HL-60/S4 treated with retinoic acid at 250 ng/mL for 4 days and 3 days (cell line): ENCODE results near the gene SALL1.

Experiments
- in situ Hi-C: fragments of 300-500 bp; cut with MboI; formaldehyde crosslinking; loops from 2 replicates; pipeline ENCODE4 v1.7.0; 2022; ENCODE audit warnings: low sequenced_read_pairs

The SALL1 gene

DNA sequence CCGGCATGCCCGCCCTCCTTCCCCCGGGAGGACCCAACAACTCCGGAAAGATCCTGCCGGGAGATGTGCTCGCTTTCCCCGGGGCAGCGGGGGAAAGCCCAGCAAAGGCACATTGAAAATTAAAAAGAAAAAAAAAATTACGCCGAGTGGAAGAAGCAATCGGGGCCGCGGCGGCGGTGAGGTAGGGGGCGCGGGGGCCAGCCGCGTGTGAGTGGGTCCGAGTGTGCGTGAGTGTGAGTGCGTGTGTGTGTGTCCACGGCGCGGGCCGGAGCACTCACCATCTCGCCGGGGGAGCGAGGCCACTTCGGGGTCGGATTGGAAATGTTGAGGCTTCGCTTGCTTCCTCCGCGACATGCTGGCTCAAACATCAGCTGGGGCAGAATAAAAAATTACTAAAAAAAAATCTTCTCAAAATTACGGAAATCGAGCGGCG is at the start of gene SALL1:
SALL1 (minus strand) TSS at position 383 of the 433 bp plus-strand sequence; CDS start at position 354, 29 bp downstream.
- in situ Hi-C loops: no loop called here

DNA sequence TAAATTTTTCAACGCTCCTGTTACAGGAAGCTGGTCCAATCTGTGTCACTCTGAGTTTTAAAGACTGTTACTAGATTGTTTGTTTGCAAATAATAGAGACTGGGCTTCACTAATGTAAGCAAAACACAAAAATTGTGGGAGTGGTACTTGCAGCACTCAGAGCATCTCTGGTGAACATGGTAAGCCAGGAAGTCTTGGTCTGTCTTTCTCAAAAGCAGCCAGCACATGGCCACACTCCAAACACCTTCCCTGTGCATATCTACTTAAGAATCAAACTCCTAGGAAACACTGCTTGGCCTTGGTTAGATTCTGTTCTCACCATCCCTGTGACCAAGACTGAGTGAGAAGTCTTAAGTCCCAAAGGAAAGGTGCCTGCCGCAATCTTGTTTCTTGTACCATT is 49.7 kb upstream of the SALL1 start:
- in situ Hi-C loops: no loop called here

DNA sequence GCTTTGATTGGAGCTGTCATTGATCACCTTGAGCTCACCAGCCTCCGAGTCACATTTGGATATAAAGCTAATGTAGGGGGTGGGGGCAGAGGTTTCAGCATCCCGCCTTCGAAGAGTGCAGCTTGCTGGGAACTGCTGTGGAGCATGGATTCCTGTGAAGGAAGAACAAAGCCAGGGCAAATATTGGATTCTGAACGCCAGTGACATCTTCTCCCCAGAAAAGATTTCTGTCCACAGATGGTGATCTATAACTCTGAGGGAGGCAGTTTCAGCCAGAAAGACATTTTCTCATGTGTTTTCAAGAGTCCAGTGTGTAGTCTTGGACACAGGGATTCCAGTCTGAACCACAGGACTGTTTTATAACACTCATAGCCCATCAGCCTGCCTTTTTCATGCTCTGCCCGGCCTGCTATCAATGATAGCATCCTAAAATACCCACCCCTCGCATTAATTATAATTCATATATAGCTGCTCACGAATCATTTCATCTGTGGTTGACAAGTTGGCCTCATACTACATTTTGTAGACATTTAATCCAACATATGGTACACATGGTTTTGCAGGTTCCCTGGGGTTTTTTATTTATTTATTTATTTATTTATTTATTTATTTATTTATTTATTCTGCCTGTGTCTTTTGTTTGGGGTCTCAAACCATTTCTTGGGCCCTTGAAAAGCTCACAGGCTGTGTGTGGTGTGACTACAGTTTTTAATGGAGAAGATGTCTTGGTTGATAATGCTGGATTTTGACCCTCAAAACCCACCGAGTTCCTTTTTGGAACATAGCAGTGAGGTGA is 47.1 kb upstream of the SALL1 start:
- in situ Hi-C loops: no loop called here

DNA sequence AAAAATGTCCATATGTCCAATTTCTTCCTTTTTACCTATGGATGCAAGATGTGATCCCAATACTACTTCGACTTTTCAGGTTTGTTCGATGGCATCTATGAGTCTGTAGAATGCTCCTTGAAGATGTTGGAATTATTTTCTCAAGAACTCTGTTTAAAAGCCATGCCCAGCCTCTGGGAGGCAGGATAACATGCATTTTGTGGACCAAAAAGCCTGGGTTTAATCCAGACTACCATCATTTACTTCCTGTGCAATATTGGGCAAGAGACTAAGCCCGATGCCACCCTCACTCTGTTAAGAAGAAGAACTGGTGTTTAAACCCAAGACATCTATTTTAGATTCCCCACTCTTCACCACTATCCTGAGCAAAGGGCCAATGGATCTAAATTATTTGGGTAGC is 42.8 kb upstream of the SALL1 start:
- in situ Hi-C loops: no loop called here

DNA sequence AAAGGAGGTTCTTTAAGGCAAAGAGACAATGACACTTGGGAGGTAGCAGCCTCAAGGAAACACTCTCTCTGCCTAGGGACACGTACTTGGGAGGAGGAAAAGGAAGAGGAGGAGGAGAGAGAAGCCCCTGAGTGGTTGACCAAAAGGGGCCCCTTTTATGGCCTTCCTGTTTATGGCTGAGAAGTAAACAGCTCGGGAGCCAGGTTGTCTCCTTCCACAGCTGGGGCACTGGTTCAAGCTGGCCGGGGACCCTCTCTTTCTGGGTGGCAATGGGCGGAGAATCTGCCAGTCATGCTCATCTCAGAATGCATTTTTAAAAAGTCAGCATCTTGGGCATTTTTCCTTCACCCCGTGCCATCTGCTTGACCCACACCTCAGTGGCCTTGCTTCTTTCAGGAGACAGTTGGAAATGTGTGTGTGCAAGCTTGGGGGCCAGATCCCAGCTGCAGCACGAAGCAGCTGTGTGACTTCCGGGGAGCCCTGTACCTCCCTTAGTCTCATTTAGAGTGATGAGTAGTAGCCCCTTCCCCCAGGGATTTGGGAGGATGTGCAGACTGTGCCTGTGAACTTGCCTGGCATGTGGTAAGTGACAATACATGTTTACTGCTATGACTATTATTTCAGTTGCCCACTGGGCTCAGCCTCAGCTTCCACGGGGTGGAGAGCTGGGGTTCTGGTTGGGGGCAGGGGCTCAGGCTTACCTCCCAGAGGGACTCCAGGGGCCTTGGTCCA is 33.8 kb upstream of the SALL1 start:
- in situ Hi-C loops: no loop called here

DNA sequence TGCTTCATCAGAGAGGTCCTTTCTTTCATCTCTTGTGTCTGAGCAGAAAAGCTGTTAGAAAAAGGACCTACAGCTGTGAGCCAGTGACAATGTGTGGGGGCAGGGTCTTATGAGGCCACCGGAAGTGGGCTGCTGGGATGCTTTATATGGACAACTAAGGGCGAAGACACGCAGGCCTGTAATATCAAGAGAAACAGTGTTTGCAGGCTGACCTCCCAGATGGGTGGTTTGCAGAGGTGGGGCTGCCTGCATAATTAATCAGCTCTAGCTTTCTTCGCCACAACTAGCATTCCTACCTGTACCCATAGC is 30.4 kb upstream of the SALL1 start:
- in situ Hi-C loops: no loop called here

DNA sequence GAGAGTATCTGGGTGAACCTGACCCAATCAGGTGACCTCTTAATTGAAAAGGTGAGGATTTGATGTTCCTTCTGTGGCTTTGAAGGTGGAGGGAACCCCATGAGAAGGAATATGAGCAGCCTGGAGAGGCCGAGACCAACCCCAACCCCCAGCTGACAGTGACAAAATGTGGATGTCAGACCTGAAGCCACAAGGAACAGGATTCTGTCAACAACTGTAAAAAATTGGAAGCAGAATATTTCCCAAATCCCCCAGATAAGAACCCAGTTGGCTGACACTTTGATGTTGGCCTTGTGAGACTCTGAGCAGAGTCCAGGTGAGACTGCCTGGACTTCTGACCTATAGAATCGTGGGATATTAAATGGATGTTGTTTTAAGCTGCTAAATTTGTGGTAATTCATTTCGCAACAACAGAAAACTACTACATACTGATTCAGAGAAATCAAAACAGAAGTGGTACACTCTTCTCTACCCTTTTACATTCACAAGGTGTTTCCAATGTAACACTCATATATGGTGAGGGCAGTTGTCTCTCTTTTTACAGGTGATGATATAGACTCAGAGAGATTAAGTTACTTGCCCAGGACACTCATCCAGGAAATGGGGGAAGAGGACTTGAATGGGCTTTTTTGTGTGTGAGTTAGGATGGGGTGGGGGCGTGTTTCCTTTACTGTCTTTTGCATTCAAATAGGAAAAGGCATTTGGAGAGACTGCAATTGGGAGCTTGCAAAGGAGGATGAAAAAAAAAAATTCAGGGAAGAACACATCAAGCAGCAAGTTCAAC is 29.8 kb upstream of the SALL1 start:
- in situ Hi-C loops: no loop called here

DNA sequence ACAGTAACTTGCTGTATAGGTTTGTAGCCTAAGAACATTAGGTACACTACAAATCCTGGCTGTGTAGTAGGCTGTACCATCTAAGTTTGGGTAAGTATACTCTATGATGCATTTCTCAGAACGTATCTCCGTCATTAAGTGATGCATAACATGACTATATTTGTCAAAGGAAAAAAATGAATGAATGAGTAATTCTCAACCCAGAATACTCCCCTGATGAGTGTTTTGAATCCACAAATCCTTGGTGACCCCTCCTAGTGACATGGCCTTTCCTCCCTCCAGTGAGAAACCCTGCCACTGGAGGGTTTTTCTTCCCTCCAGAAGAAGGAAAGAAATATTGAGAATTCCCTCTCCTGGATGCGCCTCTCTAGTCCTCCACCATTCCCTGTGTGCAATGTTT is 24.0 kb upstream of the SALL1 start:
- in situ Hi-C loops: no loop called here

DNA sequence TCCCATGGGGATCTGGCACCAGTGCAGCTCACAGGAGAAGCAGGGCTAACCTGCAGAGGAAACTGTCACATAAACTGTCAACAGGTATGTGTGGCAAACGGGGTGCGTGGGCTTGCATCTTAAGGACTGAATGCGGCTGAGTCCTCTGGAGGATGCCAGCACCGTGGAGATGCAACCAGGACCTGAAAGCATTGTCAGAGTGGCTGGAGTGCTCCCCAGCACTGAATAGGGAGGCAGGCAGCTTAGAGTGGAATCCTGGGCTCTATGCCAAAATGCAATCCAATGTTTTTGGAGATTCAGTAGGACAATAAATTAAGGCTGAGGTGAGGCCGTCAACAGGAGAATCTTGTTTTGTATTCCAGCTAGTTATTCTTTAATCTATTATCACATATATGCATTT is 21.3 kb upstream of the SALL1 start:
- in situ Hi-C loops: no loop called here

DNA sequence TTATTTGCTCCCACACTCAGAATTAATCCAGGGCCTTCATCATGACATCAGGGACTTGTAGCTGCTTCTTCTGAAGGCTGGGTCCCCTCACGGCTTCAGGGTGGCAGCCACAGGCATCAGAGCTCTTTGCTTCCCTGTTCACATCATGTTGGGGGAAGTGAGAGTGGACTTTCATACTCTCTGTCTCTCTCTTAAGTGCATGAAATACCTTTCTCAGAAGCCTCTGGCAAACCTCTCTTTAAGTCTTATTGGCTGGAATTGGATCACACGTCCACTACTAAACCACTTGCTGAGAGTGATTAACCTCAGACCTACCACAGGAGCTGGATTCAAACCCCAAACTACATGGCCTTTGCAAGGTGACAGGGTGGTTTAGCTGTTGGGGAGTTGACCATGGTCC is 17.7 kb upstream of the SALL1 start:
- in situ Hi-C loops: no loop called here

DNA sequence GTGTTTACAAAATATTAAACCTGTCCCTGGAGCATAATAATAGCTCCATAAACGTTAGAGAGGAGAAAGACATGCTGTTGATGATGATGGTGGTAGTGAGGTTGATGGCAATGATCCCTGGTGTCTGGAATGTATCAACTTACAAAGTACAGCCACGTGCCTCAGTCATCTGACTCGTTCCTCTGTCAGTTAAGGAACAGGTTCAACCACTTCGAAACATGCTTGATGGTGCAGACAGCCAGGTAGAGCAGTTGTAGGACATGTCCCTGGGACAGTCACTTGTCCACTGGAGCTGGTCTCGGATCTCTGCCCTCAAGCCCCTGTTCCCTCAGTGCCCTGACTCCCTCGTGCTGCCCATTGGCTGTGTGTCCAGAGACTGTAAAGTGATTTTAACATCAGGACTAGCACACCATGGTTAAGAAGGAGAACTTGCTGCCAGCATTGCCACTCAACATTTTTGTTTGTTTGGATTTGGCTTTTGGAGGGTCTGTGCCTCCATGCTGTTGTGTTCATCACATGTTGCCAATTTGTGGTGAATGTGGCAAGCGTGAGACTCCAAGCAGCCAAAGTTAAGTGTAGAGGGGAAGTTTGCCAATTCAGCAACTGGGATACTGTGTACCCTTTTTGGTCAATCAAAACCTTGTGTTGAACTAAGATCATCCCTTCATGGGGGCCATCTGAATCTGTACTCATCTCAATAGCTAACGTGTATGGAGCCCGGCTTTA is 16.3 kb upstream of the SALL1 start:
- in situ Hi-C loops: no loop called here

DNA sequence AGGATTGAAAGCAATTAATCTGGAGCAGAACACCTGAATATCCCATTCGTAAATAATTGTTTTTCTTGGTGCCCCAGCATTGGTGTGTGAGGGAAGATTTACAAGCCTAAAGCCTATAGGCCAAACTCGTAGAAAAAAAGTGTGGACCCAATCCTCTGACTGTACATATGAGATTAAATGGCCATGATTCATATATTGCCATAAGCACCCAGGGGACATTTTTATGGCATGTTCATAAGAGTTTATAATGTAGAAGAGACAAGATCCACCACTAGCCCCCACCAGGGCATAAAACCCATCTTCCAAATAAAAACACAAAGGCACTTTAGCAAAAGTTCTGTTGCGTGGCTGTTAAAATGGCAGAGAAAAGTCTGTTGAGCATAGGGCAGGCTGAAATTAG is 15.5 kb upstream of the SALL1 start:
- in situ Hi-C loops: no loop called here

DNA sequence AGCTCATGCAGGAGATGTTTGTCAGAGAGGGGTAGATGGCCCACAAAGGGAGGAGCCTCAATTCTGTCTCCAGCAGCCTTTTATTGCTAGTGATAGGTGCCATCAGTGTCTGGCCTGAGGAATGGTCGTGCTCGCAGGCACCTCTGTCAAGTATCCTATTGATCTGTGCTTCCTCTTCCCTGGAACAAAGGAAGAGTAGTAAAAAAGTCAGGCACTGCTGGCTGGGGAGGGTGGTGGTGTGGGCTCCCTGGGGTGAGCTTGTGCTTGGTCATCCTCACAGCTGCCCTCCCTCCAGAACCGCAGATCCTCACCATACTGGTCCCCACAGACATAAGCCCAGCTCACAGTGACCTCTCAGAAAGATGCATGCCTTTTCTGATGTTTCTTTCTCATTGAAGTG is 15.0 kb upstream of the SALL1 start:
- in situ Hi-C loops: no loop called here

DNA sequence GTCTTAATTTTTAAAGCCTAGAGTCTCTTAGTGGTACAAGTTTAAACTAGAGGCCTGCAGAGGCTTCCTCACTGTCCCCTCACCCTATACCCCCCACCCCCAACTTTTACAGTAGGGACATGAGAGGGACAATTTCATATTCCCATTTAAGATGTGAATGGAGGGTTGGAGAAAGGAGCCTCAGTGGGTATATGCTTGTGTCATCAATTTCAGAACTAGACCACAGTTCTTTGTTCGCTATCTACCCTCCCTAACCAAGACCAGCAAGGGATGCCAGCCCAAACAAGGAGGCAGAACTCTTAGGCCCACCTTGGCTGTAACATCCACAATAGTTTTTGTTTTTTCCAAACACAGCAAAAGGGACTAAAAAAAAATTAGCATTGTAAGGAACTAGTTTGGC is 14.0 kb upstream of the SALL1 start:
- in situ Hi-C loops: no loop called here

DNA sequence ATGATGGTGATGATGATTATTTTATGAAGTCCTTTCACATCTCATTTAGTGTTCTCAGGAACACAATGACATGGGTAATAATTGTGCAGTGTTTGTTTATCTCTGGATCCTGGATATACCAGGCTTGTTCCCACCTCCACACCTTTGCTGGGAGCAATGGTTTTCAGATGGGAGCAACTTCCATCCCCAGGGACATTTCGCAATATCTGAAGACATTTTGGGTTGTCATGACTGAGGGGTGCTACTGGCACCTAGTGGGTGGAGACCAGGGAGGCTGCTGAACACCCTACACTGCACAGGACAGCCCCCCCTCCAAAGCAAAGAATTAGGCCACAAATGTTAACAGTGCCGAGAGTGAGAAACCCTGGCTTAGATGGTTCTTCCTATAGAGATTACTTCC is 13.5 kb upstream of the SALL1 start:
- in situ Hi-C loops: no loop called here

DNA sequence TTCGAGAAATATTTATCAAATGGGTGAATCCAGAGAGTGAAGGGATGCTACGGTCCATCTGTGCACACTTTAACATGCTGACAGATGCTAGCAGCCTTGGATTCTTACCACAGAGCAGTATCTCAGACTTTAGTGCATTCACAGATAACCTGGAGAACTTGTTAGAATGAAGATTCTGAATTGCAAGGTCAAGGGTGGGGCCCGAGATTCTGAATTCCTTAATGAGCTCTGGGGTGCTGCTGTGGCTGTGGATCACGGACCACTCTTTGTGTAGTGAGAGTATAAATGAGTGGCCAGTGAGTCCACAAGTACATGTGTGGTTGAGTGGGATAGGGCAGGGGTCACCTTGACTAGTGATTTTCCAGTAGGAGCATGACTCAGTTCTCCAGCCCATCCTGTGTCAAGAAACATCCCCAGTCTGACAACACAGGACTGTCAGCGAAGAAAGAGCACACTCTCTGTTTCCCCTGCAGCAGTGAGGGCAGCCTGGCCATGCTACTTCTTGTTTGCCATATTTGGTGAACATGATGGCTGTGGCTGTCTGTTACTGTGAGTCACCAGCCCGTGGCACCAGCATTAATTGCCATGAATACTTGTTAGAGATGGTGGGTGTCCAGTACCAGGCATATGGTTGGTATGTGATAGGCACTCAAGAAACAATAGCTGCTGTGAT is 13.0 kb upstream of the SALL1 start:
- in situ Hi-C loops: no loop called here

DNA sequence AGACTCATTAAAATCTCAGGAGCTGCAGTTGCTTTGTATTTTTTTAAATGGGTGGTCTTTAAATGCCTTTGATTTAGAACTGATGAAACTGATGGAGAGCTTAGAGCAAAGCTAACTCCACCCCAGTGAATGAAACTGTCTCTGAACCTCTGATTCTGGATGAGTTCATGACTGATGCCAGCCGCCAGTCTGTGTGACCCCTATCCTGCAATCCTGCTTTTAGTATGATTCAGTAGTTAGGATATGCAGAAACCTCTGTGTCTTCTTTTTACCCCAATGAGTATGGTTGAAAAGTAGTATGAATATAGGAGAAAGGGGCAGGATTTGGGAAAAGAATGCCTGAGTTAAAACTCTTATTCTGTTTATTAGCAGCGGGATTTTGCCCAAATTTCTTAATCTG is 12.3 kb upstream of the SALL1 start:
- in situ Hi-C loops: no loop called here

DNA sequence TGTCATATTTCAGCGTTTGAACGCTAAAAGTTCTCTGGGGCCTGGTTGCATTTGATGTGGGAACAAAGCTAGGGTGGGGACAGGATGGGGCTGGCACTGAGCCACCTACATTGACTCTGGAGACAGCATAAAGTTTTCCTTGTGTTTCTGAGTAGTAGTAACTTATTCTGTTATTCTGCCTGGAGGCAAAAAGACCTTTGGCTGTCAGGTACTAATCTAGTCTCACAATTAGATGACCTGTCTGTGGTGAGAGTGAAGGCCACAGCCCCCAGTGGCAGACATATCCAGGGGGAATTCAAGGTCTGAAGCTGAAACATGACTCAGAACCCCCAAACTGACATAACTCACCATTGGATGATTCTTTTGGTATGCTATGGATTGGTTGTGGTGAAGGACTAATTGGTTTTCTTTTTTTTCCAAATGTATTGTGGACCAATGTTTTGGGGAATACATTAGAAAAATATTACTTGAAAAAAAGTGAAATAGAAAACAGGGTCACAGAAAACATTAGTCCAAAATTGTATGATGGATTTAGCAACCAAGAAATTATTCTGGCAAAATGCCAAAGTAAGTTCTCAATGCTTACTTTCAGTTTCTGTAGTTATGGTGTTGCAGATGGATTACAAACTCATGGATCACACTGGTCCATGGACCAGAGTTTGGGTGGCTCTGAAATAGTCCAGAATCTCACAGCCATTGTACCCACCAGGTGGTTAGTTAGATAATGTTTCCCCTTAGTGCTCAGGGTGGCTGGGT is 10.5 kb upstream of the SALL1 start:
- in situ Hi-C loops: no loop called here

DNA sequence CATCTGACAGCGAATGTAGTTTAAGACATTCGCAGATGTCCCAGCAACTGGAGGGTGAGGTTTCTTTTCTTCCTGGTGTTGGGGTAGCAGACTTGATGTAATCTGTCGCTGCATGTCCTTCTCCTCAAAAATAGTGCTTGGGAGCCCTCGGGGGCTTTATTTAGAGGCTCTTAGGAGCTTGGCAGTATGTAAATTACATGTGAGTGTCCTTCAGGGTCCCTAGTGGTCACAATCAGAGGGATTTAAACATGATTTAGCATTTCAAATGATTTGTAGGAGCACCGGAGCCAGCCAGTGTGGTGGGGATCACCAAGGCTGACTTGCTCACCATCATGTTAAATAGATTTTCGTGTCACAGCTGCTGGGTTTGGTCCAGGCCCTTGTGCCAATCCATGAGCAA is 8.8 kb upstream of the SALL1 start:
- in situ Hi-C loops: no loop called here

DNA sequence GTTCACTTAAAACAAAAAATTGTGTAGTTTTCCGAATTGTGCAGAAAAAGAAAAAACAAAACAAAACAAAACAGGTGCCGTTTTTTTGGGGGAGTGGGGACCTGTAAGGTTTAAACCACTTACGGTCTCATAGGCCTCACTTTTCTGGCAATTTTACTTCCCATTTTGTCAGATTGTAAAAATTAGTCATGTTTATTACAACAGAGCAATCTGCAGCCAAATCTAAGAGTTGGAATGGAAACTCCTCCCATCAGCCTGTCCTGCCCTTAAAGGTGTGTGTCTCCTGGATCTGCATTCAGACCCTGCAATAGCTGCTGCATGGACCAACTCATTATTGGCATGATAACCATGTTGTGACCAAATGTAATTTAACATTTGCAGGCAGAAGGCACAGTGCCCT is 8.2 kb upstream of the SALL1 start:
- in situ Hi-C loops: no loop called here
